KMS-11 (cell line): Measurements from ENCODE around the gene BIN1.
"Not testable (repeated sequence)": the region's sequence is repeated elsewhere in the genome, so short reads cannot be mapped to it uniquely, and the experiment has no call there.

ENCODE experiments used
- H2AFZ ChIP-seq: fragments of 200-600 bp; sonication (generic); 2 replicates; pipeline ENCODE4 v1.6.1; 2016; ENCODE audit warnings: antibody characterized with exemption, mixed run types, low read depth
- H3K27ac ChIP-seq: fragments of 200-600 bp; sonication (generic); 2 replicates; pipeline ENCODE4 v1.6.1; 2016; ENCODE audit warnings: mild to moderate bottlenecking, mixed run types
- H3K27me3 ChIP-seq: fragments of 200-600 bp; sonication (generic); 2 replicates; pipeline ENCODE4 v1.6.1; 2017; ENCODE audit warnings: mild to moderate bottlenecking, low read depth, mixed run types, moderate library complexity; ENCODE audit not compliant: insufficient read depth
- H3K36me3 ChIP-seq: fragments of 200-600 bp; sonication (generic); 2 replicates; pipeline ENCODE4 v1.6.1; 2017; ENCODE audit warnings: mild to moderate bottlenecking, mixed run types; ENCODE audit not compliant: insufficient read depth
- H3K4me1 ChIP-seq: fragments of 200-600 bp; sonication (generic); 2 replicates; pipeline ENCODE4 v1.6.1; 2016; ENCODE audit warnings: mild to moderate bottlenecking, low read depth, mixed run types; ENCODE audit not compliant: poor library complexity, severe bottlenecking
- H3K4me2 ChIP-seq: fragments of 200-600 bp; sonication (generic); 2 replicates; pipeline ENCODE4 v1.7.0; 2016; ENCODE audit warnings: mild to moderate bottlenecking, mixed run types
- H3K4me3 ChIP-seq: fragments of 200-600 bp; sonication (generic); IDR thresholded peaks from 2 replicates; pipeline ENCODE4 v1.6.1; 2017; ENCODE audit warnings: low read depth, low read length, mixed read lengths; ENCODE audit not compliant: insufficient read depth
- H3K79me2 ChIP-seq: fragments of 200-600 bp; sonication (generic); 2 replicates; pipeline ENCODE4 v1.6.1; 2016; ENCODE audit warnings: low read depth, mixed run types; ENCODE audit not compliant: insufficient read depth
- H3K9ac ChIP-seq: fragments of 200-600 bp; sonication (generic); 2 replicates; pipeline ENCODE4 v1.6.1; 2016; ENCODE audit warnings: mild to moderate bottlenecking, mixed run types
- H4K20me1 ChIP-seq: fragments of 200-600 bp; sonication (generic); 2 replicates; pipeline ENCODE4 v1.6.1; 2016; ENCODE audit warnings: mild to moderate bottlenecking, mixed run types; ENCODE audit not compliant: insufficient read depth
- CTCF ChIP-seq: fragments of 200-600 bp; sonication (generic); conservative IDR thresholded peaks from 2 replicates; pipeline ENCODE4 v1.6.1; 2017; ENCODE audit warnings: low read depth, mild to moderate bottlenecking, antibody characterized with exemption, low read length, moderate library complexity, mixed read lengths

Gene BIN1

GRCh38 chr2:127122361-127123027 is 15.5 kb upstream of the BIN1 start:
- Histone ChIP-seq H4K20me1 (no peaks in the 10 kb centered on the region), H3K4me3 (no peak overlapping the region), H3K36me3 (no peaks in the 10 kb centered on the region), H3K4me1 (no peaks in the 10 kb centered on the region), H3K79me2 (no peaks in the 10 kb centered on the region), H2AFZ (no peak overlapping the region), H3K27ac (no peak overlapping the region), H3K27me3 (no peaks in the 10 kb centered on the region), H3K4me2 (no peak overlapping the region), H3K9ac (no peak overlapping the region)
- no peak for TF ChIP-seq CTCF

GRCh38 chr2:127121776-127122176 is 14.8 kb upstream of the BIN1 start:
- no peak overlapping the region for H3K27ac ChIP-seq
- no peaks in the 10 kb centered on the region for H4K20me1 ChIP-seq
- H3K27me3 ChIP-seq: no peaks in the 10 kb centered on the region
- no peak overlapping the region for H3K4me3 ChIP-seq
- no peak for TF ChIP-seq CTCF
- H2AFZ ChIP-seq: no peak overlapping the region
- H3K9ac ChIP-seq: no peak overlapping the region
- no peak overlapping the region for H3K4me2 ChIP-seq
- no peaks in the 10 kb centered on the region for H3K36me3 ChIP-seq
- no peaks in the 10 kb centered on the region for H3K79me2 ChIP-seq
- H3K4me1 ChIP-seq: no peaks in the 10 kb centered on the region

- Histone ChIP-seq H2AFZ (no peak overlapping the region), H4K20me1 (no peaks in the 10 kb centered on the region), H3K79me2 (no peaks in the 10 kb centered on the region), H3K4me3 (no peak overlapping the region), H3K9ac (no peak overlapping the region), H3K36me3 (no peaks in the 10 kb centered on the region), H3K27ac (no peak overlapping the region), H3K4me1 (no peaks in the 10 kb centered on the region), H3K4me2 (no peak overlapping the region), H3K27me3 (no peaks in the 10 kb centered on the region)
- TF ChIP-seq CTCF: no peak
Observed at GRCh38 chr2:127121353-127121752, 14.4 kb upstream of the BIN1 start.

GRCh38 chr2:127120408-127120807 is 13.5 kb upstream of the BIN1 start:
- not testable (repeated sequence) for H3K4me1 ChIP-seq, H3K27ac ChIP-seq, H3K79me2 ChIP-seq, H2AFZ ChIP-seq, H3K27me3 ChIP-seq, H3K4me3 ChIP-seq, H4K20me1 ChIP-seq, H3K4me2 ChIP-seq, H3K36me3 ChIP-seq, H3K9ac ChIP-seq

- H3K27ac ChIP-seq: no peak overlapping the region
- TF ChIP-seq CTCF: no peak
Observed at GRCh38 chr2:127118467-127118866, 11.5 kb upstream of the BIN1 start.

More at GRCh38 chr2:127118467-127118866, 11.5 kb upstream of the BIN1 start:
- no peak overlapping the region for H2AFZ ChIP-seq
- no peaks in the 10 kb centered on the region for H3K79me2 ChIP-seq
- no peak overlapping the region for H3K9ac ChIP-seq
- H3K27me3 ChIP-seq: no peaks in the 10 kb centered on the region
- H3K4me1 ChIP-seq: no peaks in the 10 kb centered on the region
- no peak overlapping the region for H3K4me3 ChIP-seq
- no peaks in the 10 kb centered on the region for H3K36me3 ChIP-seq
- no peaks in the 10 kb centered on the region for H4K20me1 ChIP-seq
- H3K4me2 ChIP-seq: no peak overlapping the region
